ENCODE results near the gene PRDM15. TPM values are rescaled to one million over a fixed set of nuclear protein-coding genes. Genes with fewer than 3 reads are reported as not detected.

Gene PRDM15
- total RNA-seq, 1 experiment from 2014 or later, result 9.8 TPM

DNA sequence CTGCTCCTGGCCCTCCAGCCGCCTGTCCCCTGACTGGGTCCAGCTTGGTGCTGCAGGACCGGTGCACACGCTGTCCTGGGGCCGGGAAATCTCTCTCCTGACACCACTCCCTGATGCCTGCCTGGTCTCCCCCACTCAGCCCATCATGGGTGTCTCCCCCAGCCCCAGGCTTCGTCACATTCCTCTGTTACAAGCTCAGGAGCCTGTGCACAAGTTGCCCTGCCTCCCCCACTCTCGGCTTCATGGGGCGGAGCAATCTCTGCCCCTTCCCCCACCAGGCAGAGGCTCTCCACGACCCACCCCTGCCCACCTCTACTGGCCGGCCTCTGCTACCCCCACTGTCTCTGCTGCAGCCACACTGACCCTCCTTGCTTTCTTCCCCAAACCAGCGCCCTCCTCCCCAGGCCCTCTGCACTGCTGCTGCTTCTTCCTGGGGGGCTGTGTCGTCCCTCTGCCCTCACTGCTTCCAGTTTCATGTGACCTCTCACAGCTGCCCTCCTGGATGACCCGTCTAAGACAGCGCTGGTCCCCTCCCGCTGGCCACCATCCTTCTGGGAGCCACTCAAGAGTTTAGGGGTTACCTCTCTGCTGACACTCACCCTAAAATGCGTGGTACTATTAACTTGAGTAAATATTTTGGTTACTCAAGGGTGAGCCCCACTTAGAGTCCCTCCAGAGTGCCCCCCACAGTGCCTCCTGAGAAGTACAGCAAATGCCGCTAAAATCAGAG, 106.6 kb downstream of the PRDM15 start:
- H3K27ac ChIP-seq (ENCODE audit: low read depth, low read length), result no peak overlapping the region
- H3K9me3 ChIP-seq (ENCODE audit: control insufficient read depth in 1 of 2, insufficient read depth in 1 of 2, low read depth in 1 of 2, low read length in 2 of 2), result no peaks in the 10 kb centered on the region
- RAD21 ChIA-PET (ENCODE audit: low non-redundant PET in 1 of 2, low total read pairs in 2 of 2, uncharacterized antibody in 2 of 2, unreplicated experiment in 2 of 2), result no interaction called here
- no peaks in the 10 kb centered on the region for H3K9me2 ChIP-seq (ENCODE audit: insufficient read depth)
- H3K36me3 ChIP-seq (ENCODE audit: control insufficient read depth in 1 of 2, insufficient read depth in 2 of 2, low read length in 2 of 2), result no peaks in the 10 kb centered on the region; a peak in 1 of 4 replicates
- H3K79me2 ChIP-seq (ENCODE audit: insufficient read depth, low read length), result no peaks in the 10 kb centered on the region
- no peak overlapping the region for H2AFZ ChIP-seq (ENCODE audit: low read depth, low read length, poor library complexity, severe bottlenecking)
- H3K27me3 ChIP-seq (ENCODE audit: insufficient read depth, low read length), result peaks cover 53% of the 10 kb centered on the region
- no peak overlapping the region for H3K9ac ChIP-seq (ENCODE audit: low read length)
- H4K20me1 ChIP-seq (ENCODE audit: insufficient read depth), result no peaks in the 10 kb centered on the region
- peaks cover 16 to 17% of the 10 kb centered on the region in 2 experiments for H3K4me1 ChIP-seq (ENCODE audit: control insufficient read depth in 1 of 2, insufficient read depth in 2 of 2, low read length in 2 of 2)
- ATAC-seq, result no peak
- TF ChIP-seq, protein P1, sequence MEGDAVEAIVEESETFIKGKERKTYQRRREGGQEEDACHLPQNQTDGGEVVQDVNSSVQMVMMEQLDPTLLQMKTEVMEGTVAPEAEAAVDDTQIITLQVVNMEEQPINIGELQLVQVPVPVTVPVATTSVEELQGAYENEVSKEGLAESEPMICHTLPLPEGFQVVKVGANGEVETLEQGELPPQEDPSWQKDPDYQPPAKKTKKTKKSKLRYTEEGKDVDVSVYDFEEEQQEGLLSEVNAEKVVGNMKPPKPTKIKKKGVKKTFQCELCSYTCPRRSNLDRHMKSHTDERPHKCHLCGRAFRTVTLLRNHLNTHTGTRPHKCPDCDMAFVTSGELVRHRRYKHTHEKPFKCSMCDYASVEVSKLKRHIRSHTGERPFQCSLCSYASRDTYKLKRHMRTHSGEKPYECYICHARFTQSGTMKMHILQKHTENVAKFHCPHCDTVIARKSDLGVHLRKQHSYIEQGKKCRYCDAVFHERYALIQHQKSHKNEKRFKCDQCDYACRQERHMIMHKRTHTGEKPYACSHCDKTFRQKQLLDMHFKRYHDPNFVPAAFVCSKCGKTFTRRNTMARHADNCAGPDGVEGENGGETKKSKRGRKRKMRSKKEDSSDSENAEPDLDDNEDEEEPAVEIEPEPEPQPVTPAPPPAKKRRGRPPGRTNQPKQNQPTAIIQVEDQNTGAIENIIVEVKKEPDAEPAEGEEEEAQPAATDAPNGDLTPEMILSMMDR (IDR thresholded peaks at IDR 0.05 in 2 of 3, conservative IDR thresholded peaks at IDR 0.05 in 1 of 3; ENCODE audit: borderline replicate concordance in 1 of 3, insufficient read depth in 1 of 3, low read depth in 2 of 3, low read length in 2 of 3), result peak in 1 of 3 experiments; percentile 17; a peak in 1 of 6 replicates
- TF ChIP-seq JUND (IDR thresholded peaks at IDR 0.05), result no peak
- TF ChIP-seq, protein P2, sequence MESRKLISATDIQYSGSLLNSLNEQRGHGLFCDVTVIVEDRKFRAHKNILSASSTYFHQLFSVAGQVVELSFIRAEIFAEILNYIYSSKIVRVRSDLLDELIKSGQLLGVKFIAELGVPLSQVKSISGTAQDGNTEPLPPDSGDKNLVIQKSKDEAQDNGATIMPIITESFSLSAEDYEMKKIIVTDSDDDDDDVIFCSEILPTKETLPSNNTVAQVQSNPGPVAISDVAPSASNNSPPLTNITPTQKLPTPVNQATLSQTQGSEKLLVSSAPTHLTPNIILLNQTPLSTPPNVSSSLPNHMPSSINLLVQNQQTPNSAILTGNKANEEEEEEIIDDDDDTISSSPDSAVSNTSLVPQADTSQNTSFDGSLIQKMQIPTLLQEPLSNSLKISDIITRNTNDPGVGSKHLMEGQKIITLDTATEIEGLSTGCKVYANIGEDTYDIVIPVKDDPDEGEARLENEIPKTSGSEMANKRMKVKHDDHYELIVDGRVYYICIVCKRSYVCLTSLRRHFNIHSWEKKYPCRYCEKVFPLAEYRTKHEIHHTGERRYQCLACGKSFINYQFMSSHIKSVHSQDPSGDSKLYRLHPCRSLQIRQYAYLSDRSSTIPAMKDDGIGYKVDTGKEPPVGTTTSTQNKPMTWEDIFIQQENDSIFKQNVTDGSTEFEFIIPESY (IDR thresholded peaks at IDR 0.05; ENCODE audit: extremely low read depth, insufficient replicate concordance, low read length), result no peak
- BruUV-seq (replicated peaks), result no TSS peak
- POLR2A ChIA-PET, result no interaction called here
- no peak overlapping the region for H3K4me2 ChIP-seq (ENCODE audit: low read length)
- no peak overlapping the region for H3K4me3 ChIP-seq (replicated peaks in 1 of 2; ENCODE audit: low read depth in 1 of 2, low read length in 2 of 2)
- DNase-seq (ENCODE audit: low read depth, low spot score), result no peak
- intact Hi-C loops (cut with micrococcal nuclease), result no loop called here
- CTCF ChIA-PET, result interaction anchor here (1.8 kb wide), 1 partner anchor 160 kb away, joined by 9 read pairs; no protein-coding TSS in a partner anchor
